ENCODE measurements around the gene AVL9.
"Not testable (repeated sequence)": the region's sequence is repeated elsewhere in the genome, so short reads cannot be mapped to it uniquely, and the experiment has no call there.

The AVL9 gene

DNA sequence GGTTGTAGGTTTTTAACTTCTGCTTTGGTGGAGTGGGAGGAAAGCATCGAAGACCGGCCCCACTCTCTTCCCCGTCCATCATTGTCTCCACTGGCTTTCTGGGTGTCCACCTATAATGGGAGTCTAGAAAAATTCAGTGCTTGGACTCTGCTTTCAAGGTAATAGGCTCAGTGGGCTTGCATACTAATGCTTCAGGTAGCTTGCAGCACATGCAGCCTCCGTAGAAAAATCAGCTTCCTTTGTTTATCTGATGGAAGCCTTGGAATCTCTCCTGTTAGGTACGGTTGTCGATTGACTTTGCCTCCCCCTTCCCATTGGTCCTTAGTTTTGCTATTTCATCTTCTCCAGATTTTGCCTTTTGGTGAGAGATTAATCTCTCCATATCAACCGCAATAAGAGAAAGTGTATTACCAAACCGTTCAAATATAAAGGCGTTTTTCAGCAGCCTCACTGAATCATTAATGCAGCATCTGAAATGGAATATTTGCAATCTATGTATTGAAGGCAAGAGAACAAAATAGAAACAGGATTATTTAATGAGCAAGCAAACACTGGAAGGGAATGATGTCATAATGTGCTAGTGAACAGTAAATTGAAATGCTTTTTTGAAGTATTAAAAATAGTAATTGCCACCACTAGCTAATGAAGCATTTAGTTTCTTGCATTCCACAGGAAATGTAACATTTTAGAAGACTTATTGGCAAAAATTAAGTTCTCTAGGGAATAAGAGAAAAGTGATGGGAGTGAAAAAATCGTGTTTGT lies 944 bp downstream of the AVL9 start:
- no peak for DNase-seq

DNA sequence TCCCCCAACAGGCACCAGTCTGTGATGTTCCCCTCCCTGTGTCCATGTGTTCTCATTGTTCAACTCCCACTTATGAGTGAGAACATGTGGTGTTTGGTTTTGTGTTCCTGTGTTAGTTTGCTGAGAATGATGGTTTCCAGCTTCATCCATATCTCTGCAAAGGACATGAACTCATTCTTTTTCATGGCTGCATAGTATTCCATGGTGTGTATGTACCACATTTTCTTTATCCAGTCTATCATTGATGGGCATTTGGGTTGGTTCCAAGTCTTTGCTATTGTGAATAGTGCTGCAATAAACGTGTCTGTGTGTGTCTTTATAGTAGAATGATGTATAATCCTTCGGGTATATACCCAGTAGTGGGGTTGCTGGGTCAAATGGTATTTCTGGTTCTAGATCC lies 4.5 kb downstream of the AVL9 start:
- DNase-seq = not testable (repeated sequence)

- DNase-seq = not testable (repeated sequence)
These were observed 4.9 kb downstream of the AVL9 start for GRCh38 chr7:32500216-32500615.

- DNase-seq = no peak
These were observed 5.6 kb downstream of the AVL9 start for GRCh38 chr7:32500922-32501341.

- DNase-seq = no peak
These were observed 6.2 kb downstream of the AVL9 start for GRCh38 chr7:32501522-32501921.

DNA sequence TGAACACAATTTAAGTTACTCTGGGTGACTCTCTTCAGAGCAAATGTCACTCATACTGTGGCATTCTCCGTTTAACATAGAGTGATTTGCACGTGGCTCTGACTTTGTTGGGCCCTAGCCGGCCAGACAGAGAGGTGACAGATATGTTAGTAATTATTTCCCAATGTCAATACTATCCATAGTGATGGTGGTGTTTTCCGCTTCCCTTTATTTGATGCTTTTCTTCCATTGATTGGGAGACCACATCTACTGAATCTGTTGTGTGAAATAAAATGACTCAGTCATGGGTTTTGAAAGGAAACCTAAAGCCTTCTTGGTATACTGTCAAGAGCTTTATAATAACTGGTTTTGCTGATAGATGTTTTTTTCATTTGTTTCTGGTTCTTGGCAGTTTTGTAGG lies 7.4 kb downstream of the AVL9 start:
- peak; percentile 26 for DNase-seq

GRCh38 chr7:32506266-32507054 lies 11.2 kb downstream of the AVL9 start:
- peak; percentile 17 for DNase-seq

- no peak for DNase-seq
These were observed 12.1 kb downstream of the AVL9 start for GRCh38 chr7:32507414-32507813.

DNA sequence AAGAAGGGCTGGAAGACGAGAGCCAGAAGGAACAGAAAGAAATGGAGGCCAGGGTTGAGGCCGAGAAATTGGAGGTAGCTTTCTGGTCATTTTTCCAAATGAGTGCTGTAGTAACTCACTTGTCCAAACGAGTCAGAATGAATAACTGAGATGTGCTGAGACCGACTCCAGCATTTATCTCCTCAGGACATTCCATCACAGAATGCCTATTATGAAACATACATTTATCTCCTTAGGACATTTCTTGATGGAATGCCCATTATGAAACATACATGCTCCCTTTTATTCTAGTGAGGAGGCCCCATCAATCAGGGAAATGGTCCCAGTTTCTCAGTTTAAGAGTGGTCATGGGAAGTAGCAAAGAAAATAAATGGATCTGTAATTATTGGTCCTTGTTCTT lies 16.5 kb downstream of the AVL9 start:
- no peak for DNase-seq

GRCh38 chr7:32513210-32513609 lies 17.9 kb downstream of the AVL9 start:
- DNase-seq = no peak

DNA sequence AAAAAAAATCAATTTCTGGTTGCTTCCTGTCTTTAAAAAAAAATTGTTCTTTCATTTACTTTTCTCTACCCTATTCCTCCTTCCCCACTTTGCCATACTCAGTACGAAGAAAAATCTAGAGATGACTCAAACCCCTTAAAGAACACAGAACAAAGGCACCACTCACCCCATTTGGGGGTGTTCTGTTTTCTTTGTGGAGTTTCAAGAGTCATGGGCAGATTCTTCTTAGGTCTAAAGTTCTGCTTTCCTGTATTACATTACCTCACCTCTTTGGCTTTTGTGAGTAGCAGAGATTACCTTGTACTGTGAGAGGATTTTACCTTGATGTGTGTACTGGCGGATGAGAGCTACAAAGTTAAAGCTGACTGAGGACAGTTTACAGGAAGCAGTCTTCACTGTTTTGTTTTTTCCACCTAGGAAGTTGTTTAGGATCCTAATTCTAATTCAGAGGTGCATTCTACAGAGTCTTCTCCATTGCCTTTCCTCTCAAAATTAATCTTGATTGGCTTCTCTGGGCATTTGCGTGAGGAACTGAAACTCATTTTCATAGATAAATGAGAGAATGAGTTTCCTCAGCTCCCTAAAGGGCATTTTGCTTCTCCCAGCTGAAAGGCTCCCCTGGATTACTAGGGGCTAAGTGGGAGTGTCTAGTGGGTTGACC lies 20.7 kb downstream of the AVL9 start:
- peak; percentile 22 for DNase-seq

DNA sequence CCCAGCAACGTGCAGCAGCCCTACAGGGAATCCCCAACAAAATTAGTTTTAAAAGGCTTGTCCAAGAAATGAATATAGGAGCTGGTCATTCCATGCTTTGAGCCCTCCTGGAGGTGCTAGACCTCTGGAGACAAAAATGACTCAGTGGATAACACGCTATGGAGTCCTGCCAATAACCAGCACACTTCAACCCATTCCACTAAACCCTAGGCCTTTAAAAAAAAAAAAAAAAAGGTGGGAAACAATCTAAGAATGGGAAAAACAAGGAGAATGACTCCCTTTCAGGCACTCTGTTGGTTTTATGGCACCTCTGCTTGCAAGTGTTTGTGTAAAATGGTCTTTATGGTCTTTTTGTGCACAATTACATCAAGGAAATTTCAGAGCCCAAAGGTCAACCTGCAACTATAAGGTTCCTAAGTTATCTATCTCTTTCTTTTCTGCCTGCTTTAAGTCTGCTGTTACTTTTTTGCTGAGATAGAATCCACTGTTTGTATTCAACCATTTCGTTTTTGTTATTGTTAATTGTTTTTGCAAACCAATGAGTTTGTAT lies 21.3 kb downstream of the AVL9 start:
- no peak for DNase-seq

GRCh38 chr7:32518534-32519140 lies 23.3 kb downstream of the AVL9 start:
- no peak for DNase-seq

- DNase-seq = peak; percentile 48
These were observed 24.5 kb downstream of the AVL9 start for GRCh38 chr7:32519763-32520162.

DNA sequence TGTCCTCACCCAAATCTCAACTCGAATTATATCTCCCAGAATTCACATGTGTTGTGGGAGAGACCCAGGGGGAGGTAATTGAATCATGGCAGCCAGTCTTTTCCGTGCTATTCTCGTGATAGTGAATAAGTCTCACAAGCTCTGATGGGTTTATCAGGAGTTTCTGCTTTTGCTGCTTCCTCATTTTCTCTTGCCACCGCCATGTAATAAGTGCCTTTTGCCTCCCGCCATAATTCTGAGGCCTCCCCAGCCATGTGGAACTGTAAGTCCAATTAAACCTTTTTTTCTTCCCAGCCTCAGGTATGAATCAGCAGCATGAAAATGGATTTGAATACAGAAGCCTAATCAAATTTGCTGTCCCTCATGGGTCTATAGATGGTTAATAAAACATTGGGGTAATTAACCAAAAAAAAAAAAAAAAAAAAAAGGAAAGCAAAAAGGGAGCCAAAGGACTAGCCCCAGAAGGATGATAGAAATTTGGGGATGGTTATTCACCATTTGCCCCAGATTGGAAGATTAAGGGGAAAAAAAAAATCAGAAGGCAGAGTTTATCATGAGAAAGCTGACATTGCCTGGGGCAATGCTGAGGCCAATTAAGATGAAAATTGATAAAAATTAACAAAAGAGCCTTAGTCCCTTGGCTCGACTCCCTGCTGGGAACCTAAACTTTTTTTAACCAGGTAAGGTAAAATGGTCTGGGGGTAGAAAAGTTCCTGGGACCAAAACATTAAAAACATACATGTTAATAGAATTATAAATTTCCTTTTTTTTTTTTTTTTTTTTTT lies 27.6 kb downstream of the AVL9 start:
- no peak for DNase-seq

- no peak for DNase-seq
These were observed 29.3 kb downstream of the AVL9 start for GRCh38 chr7:32524631-32525030.

DNA sequence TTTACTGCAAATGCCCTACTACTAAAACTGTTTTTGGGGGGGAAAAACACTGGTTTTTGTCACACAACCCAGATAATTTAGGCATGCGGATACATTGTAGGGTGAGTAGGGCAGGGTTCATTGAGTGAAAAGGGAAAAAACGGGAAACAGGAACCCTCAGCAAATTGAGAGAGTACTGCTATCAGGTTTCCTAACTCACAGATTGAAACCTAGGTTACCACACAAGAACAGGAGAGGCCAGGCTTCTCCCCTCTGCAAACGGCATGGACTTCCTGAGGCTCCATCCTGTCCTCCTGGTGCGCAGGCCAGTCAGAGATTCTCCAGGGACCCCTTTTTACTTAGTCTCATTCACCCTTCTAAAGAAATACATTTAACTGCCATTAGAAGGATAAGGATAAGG lies 30.6 kb downstream of the AVL9 start:
- DNase-seq = no peak

DNA sequence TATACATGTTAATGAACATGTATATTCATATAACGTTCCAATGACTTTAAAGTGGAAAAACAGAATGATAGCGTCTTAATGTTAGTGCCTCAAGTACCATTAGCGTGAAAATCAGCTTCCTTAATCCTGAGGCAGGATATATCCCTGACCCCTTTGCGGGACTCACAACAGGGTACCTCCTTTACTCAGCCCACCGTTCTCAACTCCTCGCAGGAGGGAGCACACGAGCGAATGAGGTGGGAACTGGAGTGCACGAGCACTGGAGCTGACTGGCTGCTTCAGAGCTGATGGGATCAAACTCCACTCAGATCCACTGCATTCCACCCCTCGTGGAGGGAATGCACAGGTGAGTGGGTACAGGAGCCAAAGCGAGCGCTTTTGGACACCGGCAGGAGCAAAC lies 36.1 kb downstream of the AVL9 start:
- DNase-seq = no peak

DNA sequence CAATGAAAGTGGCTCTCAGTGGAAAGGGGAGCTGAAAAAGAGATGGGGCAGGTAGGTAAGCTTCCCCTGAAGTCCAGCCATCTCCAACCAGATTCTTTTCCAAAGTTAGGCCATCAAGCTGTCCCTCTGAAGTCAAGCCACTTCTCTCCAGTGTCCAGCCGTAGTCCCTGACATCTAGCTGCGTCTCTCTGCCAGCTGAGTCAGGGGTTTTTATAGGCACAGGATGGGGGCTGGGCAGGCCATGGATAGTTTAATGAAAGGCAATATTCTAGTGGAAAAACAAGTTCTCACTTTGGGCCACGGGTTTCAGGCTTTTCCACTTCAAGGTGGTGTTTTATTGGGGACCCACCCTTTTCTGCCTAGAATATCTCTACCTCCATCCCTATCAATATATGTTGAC lies 36.8 kb downstream of the AVL9 start:
- DNase-seq = no peak

DNA sequence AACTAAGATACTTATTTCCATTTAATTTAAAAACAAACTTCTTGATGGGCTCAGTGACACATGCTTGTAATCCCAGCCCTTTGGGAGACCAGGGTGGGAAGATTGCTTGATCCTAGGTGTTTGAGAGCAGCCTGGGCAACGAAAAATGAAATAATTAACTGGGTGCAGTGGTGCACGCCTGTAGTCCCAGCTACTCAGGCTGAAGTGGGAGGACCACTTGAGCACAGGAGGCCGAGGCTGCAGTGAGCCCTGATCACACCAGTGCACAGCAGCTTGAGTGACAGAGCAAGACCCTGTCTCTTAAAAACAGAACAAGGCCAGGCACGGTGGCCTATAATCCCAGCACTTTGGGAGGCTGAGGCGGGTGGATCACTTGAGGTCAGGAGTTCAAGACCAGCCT lies 37.4 kb downstream of the AVL9 start:
- DNase-seq = no peak

- DNase-seq = no peak
These were observed 38.2 kb downstream of the AVL9 start for GRCh38 chr7:32533276-32534029.

Measured in activated naive CD4-positive, alpha-beta T cell treated with anti-CD3 and anti-CD28 coated beads, Interleukin-2, amount 50 U/mL, for 16 hours (primary cell).